Neuron (in vitro differentiated cells): ENCODE results near the gene ZBTB18.

Experiments used
- H2AFZ ChIP-seq: one replicate; pipeline ENCODE4 v1.6.1; 2013; ENCODE audit warnings: low read depth, mild to moderate bottlenecking, inconsistent platforms, low read length, moderate library complexity
- H3K27me3 ChIP-seq: one replicate; pipeline ENCODE4 v1.6.1; 2013; ENCODE audit warnings: low read length; ENCODE audit not compliant: insufficient read depth
- H3K36me3 ChIP-seq: one replicate; pipeline ENCODE4 v1.6.1; 2013; ENCODE audit warnings: low read length; ENCODE audit not compliant: insufficient read depth
- H3K4me1 ChIP-seq: one replicate; pipeline ENCODE4 v1.6.1; 2013; ENCODE audit warnings: low read length; ENCODE audit not compliant: insufficient read depth
- H3K4me3 ChIP-seq: 2 replicates; pipeline ENCODE4 v1.5.1; 2013; ENCODE audit warnings: mild to moderate bottlenecking, low read length, moderate library complexity
- H3K9me3 ChIP-seq: one replicate; pipeline ENCODE4 v1.6.1; 2013; ENCODE audit warnings: low read length

ZBTB18 gene

GRCh38 chr1:244090645-244091044, 39.6 kb downstream of the ZBTB18 start:
- Histone ChIP-seq H3K27me3 (no peaks in the 10 kb centered on the region), H2AFZ (no peak overlapping the region), H3K9me3 (peaks cover 13% of the 10 kb centered on the region), H3K4me3 (no peak overlapping the region), H3K36me3 (no peaks in the 10 kb centered on the region), H3K4me1 (peaks cover 12% of the 10 kb centered on the region)

DNA sequence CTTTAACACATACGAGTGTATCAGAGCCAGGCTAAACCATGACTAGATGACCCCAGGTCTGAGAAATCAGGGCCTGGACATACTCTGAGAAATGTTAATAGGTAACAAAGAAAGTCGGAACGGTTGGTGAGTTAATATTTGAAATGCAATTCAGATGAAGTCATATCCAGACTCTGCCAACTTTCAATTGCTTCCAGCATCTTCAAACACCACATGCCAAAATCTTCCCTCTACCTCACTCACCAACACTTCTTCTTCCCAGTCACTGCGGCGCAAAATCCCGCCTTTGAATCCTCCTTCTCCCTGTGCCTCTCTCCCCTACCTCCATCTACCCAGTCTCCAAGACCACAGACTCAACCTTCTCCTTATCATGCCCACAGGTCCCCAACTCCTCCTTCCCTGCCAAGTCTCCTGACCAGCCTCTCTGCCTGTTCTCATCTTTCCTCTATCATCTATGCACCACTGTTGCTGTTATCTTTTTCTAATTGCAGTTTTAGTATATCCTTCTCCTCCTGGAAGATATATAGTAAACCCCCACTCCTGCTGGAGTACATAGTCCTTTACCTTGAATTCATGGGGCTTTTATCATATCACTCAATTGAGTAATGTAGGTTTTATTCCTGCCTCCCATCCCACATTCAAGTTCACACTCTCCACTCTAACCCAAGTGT, 41.3 kb downstream of the ZBTB18 start:
- Histone ChIP-seq H3K4me3 (no peak overlapping the region), H3K36me3 (no peaks in the 10 kb centered on the region), H2AFZ (no peak overlapping the region), H3K4me1 (peaks cover 21% of the 10 kb centered on the region), H3K9me3 (peaks cover 5% of the 10 kb centered on the region), H3K27me3 (no peaks in the 10 kb centered on the region)

- Histone ChIP-seq H3K36me3 (no peaks in the 10 kb centered on the region), H3K4me1 (peaks cover 21% of the 10 kb centered on the region), H3K4me3 (no peak overlapping the region), H3K9me3 (peaks cover 5% of the 10 kb centered on the region), H2AFZ (no peak overlapping the region), H3K27me3 (no peaks in the 10 kb centered on the region)
These were observed 42.0 kb downstream of the ZBTB18 start for GRCh38 chr1:244092964-244093638.

GRCh38 chr1:244094880-244095528, 43.9 kb downstream of the ZBTB18 start:
- no peaks in the 10 kb centered on the region for H3K27me3 ChIP-seq
- peaks cover 2% of the 10 kb centered on the region for H3K9me3 ChIP-seq
- H3K36me3 ChIP-seq, result no peaks in the 10 kb centered on the region
- no peak overlapping the region for H2AFZ ChIP-seq
- peaks cover 21% of the 10 kb centered on the region for H3K4me1 ChIP-seq
- no peak overlapping the region for H3K4me3 ChIP-seq

DNA sequence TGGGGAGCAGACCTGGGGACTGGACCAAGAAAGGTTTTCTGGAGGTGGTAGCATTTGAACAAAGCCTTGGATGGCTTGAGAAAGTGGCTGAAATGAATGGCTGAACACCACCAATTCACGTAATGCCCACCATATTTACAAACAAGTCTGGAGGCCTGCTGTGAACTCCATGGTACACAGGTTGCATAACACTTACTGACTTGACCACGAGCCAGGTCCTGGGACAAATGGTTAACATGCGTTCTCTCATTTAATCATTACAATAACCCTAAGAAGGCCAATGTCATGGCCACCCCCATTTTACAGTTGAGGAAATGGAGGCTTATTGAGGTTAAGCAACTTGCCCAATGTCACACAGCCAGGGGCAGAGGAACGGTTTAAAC, 44.4 kb downstream of the ZBTB18 start:
- Histone ChIP-seq H3K27me3 (no peaks in the 10 kb centered on the region), H2AFZ (no peak overlapping the region), H3K9me3 (peaks cover 2% of the 10 kb centered on the region), H3K4me1 (peaks cover 24% of the 10 kb centered on the region), H3K4me3 (no peak overlapping the region), H3K36me3 (no peaks in the 10 kb centered on the region)

- Histone ChIP-seq H3K4me1 (peaks cover 30% of the 10 kb centered on the region), H3K4me3 (no peak overlapping the region), H3K9me3 (peaks cover 2% of the 10 kb centered on the region), H3K27me3 (no peaks in the 10 kb centered on the region), H2AFZ (no peak overlapping the region), H3K36me3 (no peaks in the 10 kb centered on the region)
These were observed 45.1 kb downstream of the ZBTB18 start for GRCh38 chr1:244096066-244096610.

GRCh38 chr1:244096691-244097090, 45.6 kb downstream of the ZBTB18 start:
- Histone ChIP-seq H3K9me3 (peaks cover 2% of the 10 kb centered on the region), H3K4me3 (no peak overlapping the region), H3K4me1 (peaks cover 30% of the 10 kb centered on the region), H3K27me3 (no peaks in the 10 kb centered on the region), H3K36me3 (no peaks in the 10 kb centered on the region), H2AFZ (no peak overlapping the region)

DNA sequence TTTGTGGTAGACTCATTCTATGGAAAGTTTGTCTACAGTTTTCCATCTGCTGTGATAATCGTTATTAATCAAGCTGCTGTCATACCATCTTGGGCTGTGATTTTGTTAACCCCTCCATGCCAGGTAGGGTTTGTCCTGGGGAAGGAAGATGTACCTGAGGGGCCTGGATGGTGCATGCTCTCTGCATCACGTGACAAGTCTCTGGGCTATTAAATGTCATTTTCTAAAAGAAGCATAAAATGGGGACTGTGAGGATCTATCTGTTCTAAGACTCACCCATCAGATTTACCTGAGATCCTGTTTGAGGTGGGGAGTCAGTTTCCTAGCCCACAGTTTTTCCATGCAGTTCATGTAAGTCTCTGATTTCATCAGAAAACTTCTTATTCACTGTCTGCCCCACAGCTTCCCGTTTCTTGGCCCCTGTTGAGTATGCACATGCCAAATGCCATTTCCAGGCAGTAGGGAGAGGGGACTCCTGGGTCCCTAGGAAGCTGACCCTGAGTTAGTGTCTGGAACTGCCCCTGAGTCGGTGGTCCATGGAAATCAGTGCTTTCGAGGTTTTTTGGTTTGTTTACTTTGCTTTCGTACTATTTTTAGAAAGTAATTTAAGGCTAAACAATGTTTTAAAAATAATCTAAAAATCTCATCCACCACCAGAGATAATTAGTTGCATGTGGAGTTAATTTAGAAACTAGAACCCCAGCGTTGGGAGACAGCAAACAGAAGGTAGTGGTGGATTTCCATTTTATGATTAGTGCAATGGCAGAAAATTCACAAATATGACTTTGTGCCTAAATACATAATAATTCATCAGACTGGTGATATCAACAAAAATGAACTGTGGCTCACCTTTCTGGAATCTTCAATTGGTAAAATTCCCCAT, 46.7 kb downstream of the ZBTB18 start:
- H2AFZ ChIP-seq, result no peak overlapping the region
- H3K4me1 ChIP-seq, result peaks cover 24% of the 10 kb centered on the region
- H3K4me3 ChIP-seq, result no peak overlapping the region
- peaks cover 2% of the 10 kb centered on the region for H3K9me3 ChIP-seq
- H3K36me3 ChIP-seq, result no peaks in the 10 kb centered on the region
- H3K27me3 ChIP-seq, result no peaks in the 10 kb centered on the region

DNA sequence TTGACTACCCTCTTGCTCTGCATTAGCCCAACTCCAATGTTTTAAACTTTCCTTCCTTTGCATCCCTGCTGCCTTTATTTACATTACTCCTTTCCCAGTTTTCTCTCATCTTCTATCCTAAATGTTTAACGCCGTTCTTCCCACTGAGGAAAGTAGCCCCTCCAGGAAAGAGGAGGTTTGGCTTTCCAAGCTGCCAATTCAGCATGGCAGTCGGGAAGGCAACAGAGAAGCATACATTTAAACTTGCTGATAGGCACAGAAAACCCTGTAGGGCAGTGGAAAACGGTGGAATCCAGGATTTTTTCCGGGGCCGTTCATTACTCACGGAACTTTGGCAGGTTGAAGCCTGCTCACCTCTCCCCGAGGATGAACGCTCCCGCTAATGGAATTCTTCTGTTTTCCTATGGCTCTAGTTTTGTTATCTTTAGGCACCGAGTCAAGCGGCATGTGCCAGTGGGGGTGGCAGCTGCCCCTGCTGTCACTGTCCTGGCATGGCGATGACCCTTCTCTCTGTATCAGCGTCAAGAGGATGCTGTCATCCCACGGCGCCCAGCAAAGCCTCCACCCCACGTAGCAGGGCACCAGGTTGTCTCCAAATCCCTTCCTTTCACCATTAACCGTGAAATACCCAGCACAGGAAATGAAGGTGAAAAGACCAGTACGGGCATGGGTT, 48.3 kb downstream of the ZBTB18 start:
- no peaks in the 10 kb centered on the region for H3K27me3 ChIP-seq
- H3K4me3 ChIP-seq, result no peak overlapping the region
- H3K9me3 ChIP-seq, result peaks cover 2% of the 10 kb centered on the region
- no peak overlapping the region for H2AFZ ChIP-seq
- peaks cover 18% of the 10 kb centered on the region for H3K4me1 ChIP-seq
- H3K36me3 ChIP-seq, result no peaks in the 10 kb centered on the region

DNA sequence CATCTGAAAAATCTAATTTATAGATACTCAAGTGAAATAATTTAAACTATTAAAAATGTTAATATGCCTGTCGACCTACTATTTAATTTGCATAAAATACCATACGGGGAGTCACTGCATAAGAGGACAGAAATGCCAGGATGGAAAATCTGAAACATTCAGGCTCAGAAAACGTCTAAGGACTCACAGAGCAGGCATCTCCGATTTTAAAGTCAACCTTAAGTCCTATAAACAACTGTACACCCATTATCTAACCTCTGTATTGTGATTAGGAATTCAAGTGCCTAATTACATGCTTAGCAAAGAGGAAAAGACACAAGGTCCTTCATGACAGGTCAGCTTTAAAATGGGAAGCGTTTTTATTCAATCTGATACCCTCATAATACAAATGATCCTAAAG, 49.2 kb downstream of the ZBTB18 start:
- peaks cover 2% of the 10 kb centered on the region for H3K9me3 ChIP-seq
- peaks cover 18% of the 10 kb centered on the region for H3K4me1 ChIP-seq
- H2AFZ ChIP-seq, result no peak overlapping the region
- H3K4me3 ChIP-seq, result no peak overlapping the region
- no peaks in the 10 kb centered on the region for H3K36me3 ChIP-seq
- H3K27me3 ChIP-seq, result no peaks in the 10 kb centered on the region

DNA sequence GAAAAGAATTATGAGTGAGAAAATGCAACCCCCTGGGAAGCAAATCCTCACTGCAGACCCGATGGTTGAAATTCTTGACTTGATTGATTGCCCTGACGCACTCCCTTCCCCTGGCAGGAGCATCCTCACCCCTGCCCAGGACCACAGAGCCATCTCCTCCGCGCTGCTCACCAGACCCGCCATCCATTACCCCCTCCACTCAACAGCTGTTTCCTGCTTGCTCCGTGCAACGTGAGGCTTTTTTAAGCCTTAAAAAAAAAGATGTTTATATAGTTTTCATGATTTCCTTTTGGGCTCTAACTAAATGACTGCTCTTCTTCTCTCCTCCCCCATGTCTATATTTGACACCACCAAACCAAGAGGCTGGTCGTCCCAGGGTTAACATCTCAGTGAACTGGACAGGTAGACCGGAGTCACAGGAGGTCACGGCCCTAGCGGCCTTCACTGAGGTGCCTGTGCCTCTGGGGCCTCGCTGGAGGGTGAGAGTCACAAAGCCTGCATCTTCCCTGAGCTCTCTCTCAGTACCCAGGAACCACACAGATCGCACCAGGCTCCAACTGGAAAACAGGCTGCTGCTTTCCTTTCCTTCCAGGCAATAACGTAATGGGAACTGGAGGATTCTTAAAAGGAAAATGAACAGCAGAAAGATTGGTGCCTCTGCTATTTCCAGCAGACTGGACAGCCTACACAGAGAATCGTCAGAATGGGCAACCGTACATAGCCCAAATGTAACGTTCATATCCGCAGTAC, 49.8 kb downstream of the ZBTB18 start:
- Histone ChIP-seq H3K4me3 (no peak overlapping the region), H3K9me3 (peaks cover 2% of the 10 kb centered on the region), H3K4me1 (peaks cover 18% of the 10 kb centered on the region), H2AFZ (no peak overlapping the region), H3K27me3 (no peaks in the 10 kb centered on the region), H3K36me3 (no peaks in the 10 kb centered on the region)

DNA sequence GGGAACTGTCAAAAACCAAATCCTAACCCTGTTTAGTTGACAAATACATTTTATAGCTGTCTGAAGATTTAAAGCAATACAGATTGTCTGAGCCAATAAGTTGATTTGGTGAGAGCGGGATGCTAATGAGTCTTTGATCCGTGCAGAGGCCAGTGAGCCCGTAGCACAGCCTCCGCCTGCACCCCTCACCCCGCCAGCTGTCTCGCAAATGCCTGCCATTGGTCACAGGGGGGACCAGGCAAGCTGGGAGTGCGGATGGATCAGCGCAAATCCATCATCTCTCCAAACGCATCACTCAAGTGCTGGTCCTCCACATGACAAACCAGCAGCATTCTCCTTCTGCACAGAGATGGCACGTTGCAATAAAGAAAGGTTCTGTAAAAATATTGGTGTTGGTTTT, 51.0 kb downstream of the ZBTB18 start:
- Histone ChIP-seq H3K4me1 (peaks cover 21% of the 10 kb centered on the region), H3K36me3 (no peaks in the 10 kb centered on the region)

More for the DNA sequence above, 51.0 kb downstream of the ZBTB18 start:
- Histone ChIP-seq H3K27me3 (no peaks in the 10 kb centered on the region), H3K4me3 (no peak overlapping the region), H2AFZ (no peak overlapping the region), H3K9me3 (peaks cover 2% of the 10 kb centered on the region)
